A673 (cell line): ENCODE measurements around the gene SLC6A6.

Source experiments
- CTCF ChIP-seq: fragments of 300-800, 200-600 bp; sonication (generic); conservative IDR thresholded peaks from 2 replicates; pipeline ENCODE4 v1.5.1; 2017; ENCODE audit warnings: low read depth, mild to moderate bottlenecking, antibody characterized with exemption, low read length, moderate library complexity, mixed read lengths
- EZH2 ChIP-seq: fragments of 200-600 bp; sonication (generic); IDR thresholded peaks from 2 replicates; pipeline ENCODE4 v1.6.1; 2017; ENCODE audit warnings: borderline replicate concordance, low read depth, mild to moderate bottlenecking, mixed read lengths, antibody characterized with exemption, low read length; ENCODE audit not compliant: poor library complexity, severe bottlenecking

GRCh38 chr3:14410106-14410502 lies 7.7 kb downstream of the SLC6A6 start:
- TF ChIP-seq CTCF (no peak), EZH2 (no peak)
